ENCODE data around the gene HSD11B1L.

The HSD11B1L gene

GRCh38 chr19:5680437-5681368, at the start of gene HSD11B1L, which contains the start of gene MICOS13:
Gene HSD11B1L (plus strand): TSS chr19:5681027. CDS start chr19:5684833, 3,806 bp downstream.
Gene MICOS13 (minus strand): TSS chr19:5680516. CDS start chr19:5680486, 30 bp downstream.
- peak; percentile 99 for DNase-seq

- no peak for DNase-seq
Observed at GRCh38 chr19:5631567-5632240, 49.1 kb upstream of the HSD11B1L start.

GRCh38 chr19:5632241-5632612, 48.6 kb upstream of the HSD11B1L start:
- DNase-seq: no peak

GRCh38 chr19:5632657-5633056, 48.2 kb upstream of the HSD11B1L start:
- DNase-seq: no peak

GRCh38 chr19:5635427-5635826, 45.4 kb upstream of the HSD11B1L start:
- DNase-seq: no peak

- no peak for DNase-seq
Observed at GRCh38 chr19:5637971-5638370, 42.9 kb upstream of the HSD11B1L start.

- no peak for DNase-seq
Observed at GRCh38 chr19:5641171-5641570, 39.7 kb upstream of the HSD11B1L start.

- DNase-seq: no peak
Observed at GRCh38 chr19:5642204-5642603, 38.6 kb upstream of the HSD11B1L start.

GRCh38 chr19:5643060-5643459, 37.8 kb upstream of the HSD11B1L start:
- DNase-seq: no peak

GRCh38 chr19:5644037-5644436, 36.8 kb upstream of the HSD11B1L start:
- DNase-seq: no peak

GRCh38 chr19:5645409-5645808, 35.4 kb upstream of the HSD11B1L start:
- DNase-seq: no peak

GRCh38 chr19:5646703-5647102, 34.1 kb upstream of the HSD11B1L start:
- DNase-seq: no peak

- DNase-seq: no peak
Observed at GRCh38 chr19:5648464-5648863, 32.4 kb upstream of the HSD11B1L start.

- no peak for DNase-seq
Observed at GRCh38 chr19:5651361-5651760, 29.5 kb upstream of the HSD11B1L start.

GRCh38 chr19:5652261-5652660, 28.6 kb upstream of the HSD11B1L start:
- no peak for DNase-seq

- DNase-seq: no peak
Observed at GRCh38 chr19:5654931-5655330, 25.9 kb upstream of the HSD11B1L start.

GRCh38 chr19:5655412-5655811, 25.4 kb upstream of the HSD11B1L start:
- DNase-seq: no peak

GRCh38 chr19:5661483-5661882, 19.3 kb upstream of the HSD11B1L start:
- DNase-seq: no peak

GRCh38 chr19:5663904-5664303, 16.9 kb upstream of the HSD11B1L start:
- DNase-seq: no peak

- no peak for DNase-seq
Observed at GRCh38 chr19:5664515-5664914, 16.3 kb upstream of the HSD11B1L start.

GRCh38 chr19:5665781-5666513, 14.9 kb upstream of the HSD11B1L start:
- no peak for DNase-seq

GRCh38 chr19:5666921-5667610, 13.8 kb upstream of the HSD11B1L start:
- DNase-seq: no peak
